SK-N-MC (cell line): ENCODE data around the gene KLF12.

Source experiments
- DNase-seq: peaks from one replicate; pipeline ENCODE4 v3.0.0-alpha.2; 2011; ENCODE audit warnings: low read depth, low spot score
- H3K27ac ChIP-seq: fragments of 200-600 bp; sonication (generic); 2 replicates; pipeline ENCODE4 v1.5.1; 2016; ENCODE audit warnings: mixed run types
- H3K36me3 ChIP-seq: fragments of 200-600 bp; sonication (generic); 2 replicates; pipeline ENCODE4 v1.6.1; 2017; ENCODE audit warnings: antibody characterized with exemption, low read length, mixed read lengths; ENCODE audit not compliant: insufficient read depth
- H3K4me3 ChIP-seq: fragments of 200-600 bp; sonication (generic); 2 replicates; pipeline ENCODE4 v1.5.1; 2016
- H3K9ac ChIP-seq: fragments of 200-600 bp; sonication (generic); 2 replicates; pipeline ENCODE4 v1.8.0; 2017; ENCODE audit warnings: mixed run types, mixed read lengths; ENCODE audit not compliant: insufficient read length
- H3K9me3 ChIP-seq: fragments of 200-600 bp; sonication (generic); 2 replicates; pipeline ENCODE4 v1.6.1; 2017; ENCODE audit warnings: low read depth, mild to moderate bottlenecking, antibody characterized with exemption, low read length, moderate library complexity, mixed read lengths
- EZH2 ChIP-seq: fragments of 200-600 bp; sonication (generic); IDR thresholded peaks from one replicate; pipeline ENCODE4 v1.6.1; 2017; ENCODE audit warnings: antibody characterized with exemption
- FOXP2 ChIP-seq: optimal IDR thresholded peaks from 2 replicates; pipeline ENCODE3; 2011; ENCODE audit warnings: mild to moderate bottlenecking, moderate library complexity; ENCODE audit not compliant: insufficient read depth; ENCODE audit errors: extremely low read length, control extremely low read depth
- POLR2AphosphoS5 ChIP-seq: IDR thresholded peaks from 2 replicates; pipeline ENCODE4 v1.6.1; 2012; ENCODE audit warnings: mild to moderate bottlenecking, low read depth, low read length, borderline replicate concordance

KLF12 gene

GRCh38 chr13:74134221-74134776 is at the start of gene KLF12:
TSS of gene KLF12 (minus strand) at chr13:74134404.
- H3K9ac ChIP-seq = peak within 1 kb of the TSS; percentile 79
- TF ChIP-seq EZH2 (no peak), FOXP2 (no peak), POLR2AphosphoS5 (no peak; the same call in 1 of the 2 replicates)
- peak within 1 kb of the TSS; percentile 54 for H3K27ac ChIP-seq
- H3K4me3 ChIP-seq = peak within 1 kb of the TSS; percentile 94
- no peaks in the 10 kb centered on the region for H3K36me3 ChIP-seq
- no peaks in the 10 kb centered on the region for H3K9me3 ChIP-seq
- DNase-seq = no peak

- DNase-seq = no peak
- H3K36me3 ChIP-seq = no peaks in the 10 kb centered on the region
- H3K9me3 ChIP-seq = no peaks in the 10 kb centered on the region
- H3K9ac ChIP-seq = no peak overlapping the region
- H3K27ac ChIP-seq = no peak overlapping the region
- TF ChIP-seq FOXP2 (no peak), EZH2 (no peak), POLR2AphosphoS5 (no peak)
- H3K4me3 ChIP-seq = no peak overlapping the region
Observed at GRCh38 chr13:74182491-74182890, 48.3 kb upstream of the KLF12 start.

GRCh38 chr13:74174810-74175209 is 40.6 kb upstream of the KLF12 start:
- Histone ChIP-seq H3K9ac (no peak overlapping the region), H3K9me3 (no peaks in the 10 kb centered on the region), H3K4me3 (no peak overlapping the region), H3K36me3 (no peaks in the 10 kb centered on the region), H3K27ac (no peak overlapping the region)
- no peak for DNase-seq
- TF ChIP-seq FOXP2 (no peak), EZH2 (no peak)

GRCh38 chr13:74173822-74174221 is 39.6 kb upstream of the KLF12 start:
- H3K27ac ChIP-seq = no peak overlapping the region
- no peak overlapping the region for H3K9ac ChIP-seq
- DNase-seq = no peak
- no peaks in the 10 kb centered on the region for H3K9me3 ChIP-seq
- no peaks in the 10 kb centered on the region for H3K36me3 ChIP-seq
- no peak overlapping the region for H3K4me3 ChIP-seq
- TF ChIP-seq POLR2AphosphoS5 = no peak
- no peak for TF ChIP-seq EZH2
- TF ChIP-seq FOXP2 = no peak

- no peaks in the 10 kb centered on the region for H3K36me3 ChIP-seq
- TF ChIP-seq EZH2 = no peak
- no peak overlapping the region for H3K27ac ChIP-seq
- H3K4me3 ChIP-seq = no peak overlapping the region
- no peak overlapping the region for H3K9ac ChIP-seq
- DNase-seq = no peak
- no peaks in the 10 kb centered on the region for H3K9me3 ChIP-seq
Observed at GRCh38 chr13:74171641-74172040, 37.4 kb upstream of the KLF12 start.

GRCh38 chr13:74169676-74170075 is 35.5 kb upstream of the KLF12 start:
- no peak for TF ChIP-seq FOXP2
- no peak for TF ChIP-seq EZH2
- TF ChIP-seq POLR2AphosphoS5 = no peak
- H3K9me3 ChIP-seq = no peaks in the 10 kb centered on the region
- H3K4me3 ChIP-seq = no peak overlapping the region
- DNase-seq = no peak
- no peaks in the 10 kb centered on the region for H3K36me3 ChIP-seq
- H3K9ac ChIP-seq = no peak overlapping the region
- no peak overlapping the region for H3K27ac ChIP-seq

GRCh38 chr13:74168263-74168675 is 34.1 kb upstream of the KLF12 start:
- Histone ChIP-seq H3K4me3 (no peak overlapping the region), H3K9me3 (no peaks in the 10 kb centered on the region), H3K36me3 (no peaks in the 10 kb centered on the region), H3K27ac (no peak overlapping the region), H3K9ac (no peak overlapping the region)
- no peak for DNase-seq
- TF ChIP-seq FOXP2 (no peak), POLR2AphosphoS5 (no peak), EZH2 (no peak)

GRCh38 chr13:74166261-74167004 is 32.2 kb upstream of the KLF12 start:
- Histone ChIP-seq H3K9ac (no peak overlapping the region), H3K36me3 (no peaks in the 10 kb centered on the region)

GRCh38 chr13:74162782-74163181 is 28.6 kb upstream of the KLF12 start:
- Histone ChIP-seq H3K27ac (no peak overlapping the region), H3K4me3 (no peak overlapping the region), H3K9ac (no peak overlapping the region), H3K9me3 (no peaks in the 10 kb centered on the region), H3K36me3 (no peaks in the 10 kb centered on the region)
- no peak for TF ChIP-seq POLR2AphosphoS5
- TF ChIP-seq EZH2 = no peak
- no peak for TF ChIP-seq FOXP2
- no peak for DNase-seq

More at GRCh38 chr13:74166261-74167004, 32.2 kb upstream of the KLF12 start:
- Histone ChIP-seq H3K4me3 (no peak overlapping the region), H3K27ac (no peak overlapping the region), H3K9me3 (no peaks in the 10 kb centered on the region)
- TF ChIP-seq FOXP2 = no peak
- TF ChIP-seq POLR2AphosphoS5 = no peak
- no peak for TF ChIP-seq EZH2
- no peak for DNase-seq
